ENCODE data around the gene PAK4.

GRCh38 chr19:39203372-39204341 lies 78.1 kb downstream of the PAK4 start, which contains the start of gene SYCN:
- TF ChIP-seq CTCF (IDR thresholded peaks at IDR 0.05) (no peak), POLR2A (IDR thresholded peaks at IDR 0.05) (no peak), POLR2AphosphoS5 (IDR thresholded peaks at IDR 0.05; ENCODE audit: insufficient read depth in 1 of 2, low read depth in 1 of 2) (no peak)

Measured in vagina (tissue), 2 donors.